GM11168 (cell line): ENCODE results near the gene AGBL5.

ENCODE experiments used
- in situ Hi-C: fragments of 300-500 bp; cut with MboI; formaldehyde crosslinking; loops from one replicate; pipeline ENCODE4 v1.12.0; 2022; ENCODE audit warnings: low sequenced_read_pairs; ENCODE audit not compliant: unreplicated experiment

Gene AGBL5

GRCh38 chr2:27050281-27050995, 1.0 kb upstream of the AGBL5 start:
- in situ Hi-C loops = no loop called here

DNA sequence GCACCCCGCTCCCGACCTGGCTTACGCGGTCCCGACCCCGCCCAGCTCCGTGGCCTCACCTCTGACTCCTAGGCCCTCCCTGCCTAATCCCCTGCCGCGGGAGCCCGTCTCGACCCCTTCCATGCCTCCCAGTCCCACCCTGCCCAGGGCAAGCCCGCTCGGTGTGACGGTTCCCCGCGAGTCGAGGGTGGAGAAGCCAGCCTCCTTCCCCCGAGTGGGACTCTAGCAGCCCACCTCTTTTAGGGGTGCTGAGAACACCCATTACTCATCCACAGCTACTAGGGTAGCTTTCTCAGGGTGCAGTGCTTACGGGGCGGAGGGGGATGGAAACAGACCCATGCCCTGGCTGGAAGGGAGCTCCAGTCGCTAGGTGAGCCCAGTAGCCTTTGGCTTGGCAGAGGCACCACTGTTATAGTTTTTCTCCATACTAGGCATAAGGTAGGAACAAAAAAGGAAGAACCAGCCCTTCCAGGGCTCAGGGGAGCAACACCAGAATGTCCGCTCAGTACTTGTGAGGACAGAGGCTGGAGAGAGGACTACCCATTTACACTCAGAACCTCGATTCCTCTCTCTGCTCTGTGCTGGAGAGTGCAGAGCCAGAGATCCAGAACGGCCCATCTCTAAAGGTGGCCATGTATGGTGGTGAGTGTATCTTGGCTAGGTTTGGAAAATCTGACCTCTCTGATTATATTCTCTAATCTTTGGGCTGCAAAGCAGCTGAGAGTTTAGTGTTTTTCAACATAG, 606 bp downstream of the AGBL5 start:
- in situ Hi-C loops = no loop called here

DNA sequence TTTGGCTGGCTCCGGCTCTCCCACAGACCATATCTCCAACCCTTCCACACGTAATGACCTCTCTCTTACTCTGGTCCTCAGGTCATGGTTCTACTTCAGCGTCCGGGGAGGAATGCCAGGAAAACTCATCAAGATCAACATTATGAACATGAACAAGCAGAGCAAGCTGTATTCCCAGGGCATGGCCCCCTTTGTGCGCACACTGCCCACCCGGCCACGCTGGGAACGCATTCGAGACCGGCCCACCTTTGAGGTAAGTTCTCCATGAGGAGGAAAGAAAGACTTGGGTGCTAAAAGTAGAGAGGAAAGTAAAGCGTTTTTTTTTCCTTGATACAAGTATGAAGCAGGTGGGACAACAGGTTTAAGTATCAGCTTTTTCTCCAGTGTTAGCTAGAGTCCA, 1.9 kb downstream of the AGBL5 start:
- in situ Hi-C loops = no loop called here

DNA sequence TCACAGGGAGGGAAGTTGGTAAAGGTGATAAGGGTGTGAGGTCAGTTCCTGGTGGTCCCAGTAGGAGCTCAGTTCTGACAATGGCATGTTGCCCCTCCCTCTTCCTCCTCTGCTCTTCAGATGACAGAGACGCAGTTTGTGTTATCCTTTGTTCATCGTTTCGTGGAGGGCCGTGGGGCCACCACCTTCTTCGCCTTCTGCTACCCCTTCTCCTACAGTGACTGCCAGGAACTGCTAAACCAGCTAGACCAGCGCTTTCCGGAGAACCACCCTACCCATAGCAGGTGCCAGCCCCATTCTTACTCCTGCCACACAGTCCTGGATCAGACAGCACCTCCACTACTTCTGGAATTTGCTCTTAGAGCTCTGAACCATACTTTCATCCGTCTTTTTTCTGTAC, 2.3 kb downstream of the AGBL5 start:
- in situ Hi-C loops = no loop called here

GRCh38 chr2:27054721-27055120, 3.3 kb downstream of the AGBL5 start:
- in situ Hi-C loops = no loop called here

DNA sequence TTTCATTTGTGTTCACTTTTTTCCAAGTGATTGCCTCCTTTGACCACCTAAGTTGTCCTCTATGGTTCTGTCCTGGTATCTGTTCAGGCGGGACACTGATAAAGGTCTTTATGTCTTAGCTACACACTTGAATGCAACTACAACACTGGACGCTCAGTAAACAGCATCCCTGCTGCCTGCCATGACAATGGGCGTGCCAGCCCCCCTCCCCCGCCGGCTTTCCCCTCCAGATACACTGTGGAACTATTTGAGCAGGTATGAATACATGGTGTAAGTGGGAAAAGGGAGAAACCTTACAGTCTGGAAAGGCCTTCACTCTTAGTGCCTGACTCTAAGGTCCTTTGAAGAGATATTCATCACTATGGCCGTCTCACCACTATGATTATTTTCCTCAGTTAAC, 5.7 kb downstream of the AGBL5 start:
- in situ Hi-C loops = no loop called here

DNA sequence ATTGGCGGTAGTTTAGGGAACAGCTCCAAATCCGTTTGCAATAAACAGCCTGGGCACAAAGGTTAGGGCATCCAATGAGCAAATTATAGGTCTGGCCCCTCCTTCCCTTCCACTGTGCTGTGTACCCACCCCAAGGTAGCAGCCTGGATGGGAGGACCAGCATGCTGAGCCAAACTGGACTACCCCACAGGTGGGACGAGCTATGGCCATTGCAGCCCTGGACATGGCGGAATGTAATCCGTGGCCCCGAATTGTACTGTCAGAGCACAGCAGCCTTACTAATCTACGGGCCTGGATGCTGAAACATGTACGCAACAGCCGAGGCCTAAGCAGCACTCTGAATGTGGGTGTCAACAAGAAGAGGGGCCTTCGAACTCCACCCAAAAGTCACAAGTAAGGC, 6.7 kb downstream of the AGBL5 start:
- in situ Hi-C loops = no loop called here

- in situ Hi-C loops = no loop called here
Measured at GRCh38 chr2:27059141-27059820, 7.8 kb downstream of the AGBL5 start.

DNA sequence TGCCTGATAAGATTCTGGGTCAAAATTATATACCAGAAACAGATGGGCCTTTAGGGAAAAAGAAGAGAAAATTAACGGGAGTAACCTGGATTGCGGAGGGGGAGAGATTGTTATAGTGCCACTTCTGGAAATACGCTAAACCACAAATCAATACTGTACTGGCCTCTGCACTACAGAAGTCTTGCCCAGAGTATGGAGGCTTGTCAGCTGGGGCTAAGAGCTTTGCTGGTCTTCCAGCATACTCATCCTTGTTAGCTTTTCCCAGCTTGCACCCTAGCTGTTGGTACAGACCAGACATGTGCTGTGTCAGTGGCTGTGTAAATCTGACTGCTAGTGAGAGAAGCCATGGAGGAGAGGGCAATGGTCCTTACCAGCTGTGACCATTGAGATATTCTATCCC, 8.9 kb downstream of the AGBL5 start:
- in situ Hi-C loops = no loop called here

- in situ Hi-C loops = no loop called here
Measured at GRCh38 chr2:27065128-27065527, 13.7 kb downstream of the AGBL5 start.

DNA sequence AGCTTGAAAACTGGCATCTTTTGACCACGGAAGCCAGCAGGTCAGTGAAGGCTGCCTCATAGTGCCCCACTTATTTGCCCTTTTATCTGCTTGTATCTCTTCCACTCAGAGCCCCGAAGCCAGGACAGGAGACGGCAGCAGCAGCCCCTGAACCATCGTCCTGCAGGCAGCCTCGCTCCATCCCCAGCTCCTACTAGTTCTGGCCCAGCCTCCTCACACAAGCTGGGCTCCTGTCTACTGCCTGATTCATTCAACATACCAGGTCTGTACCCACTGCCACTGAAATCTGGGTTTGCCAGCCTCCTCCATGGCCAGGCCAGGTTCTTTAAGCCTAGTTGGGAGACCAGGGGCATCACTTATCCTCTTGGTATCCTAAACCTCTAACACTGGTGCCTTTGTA, 15.9 kb downstream of the AGBL5 start:
- in situ Hi-C loops = no loop called here

GRCh38 chr2:27069436-27069835, 18.0 kb downstream of the AGBL5 start:
- in situ Hi-C loops = no loop called here

DNA sequence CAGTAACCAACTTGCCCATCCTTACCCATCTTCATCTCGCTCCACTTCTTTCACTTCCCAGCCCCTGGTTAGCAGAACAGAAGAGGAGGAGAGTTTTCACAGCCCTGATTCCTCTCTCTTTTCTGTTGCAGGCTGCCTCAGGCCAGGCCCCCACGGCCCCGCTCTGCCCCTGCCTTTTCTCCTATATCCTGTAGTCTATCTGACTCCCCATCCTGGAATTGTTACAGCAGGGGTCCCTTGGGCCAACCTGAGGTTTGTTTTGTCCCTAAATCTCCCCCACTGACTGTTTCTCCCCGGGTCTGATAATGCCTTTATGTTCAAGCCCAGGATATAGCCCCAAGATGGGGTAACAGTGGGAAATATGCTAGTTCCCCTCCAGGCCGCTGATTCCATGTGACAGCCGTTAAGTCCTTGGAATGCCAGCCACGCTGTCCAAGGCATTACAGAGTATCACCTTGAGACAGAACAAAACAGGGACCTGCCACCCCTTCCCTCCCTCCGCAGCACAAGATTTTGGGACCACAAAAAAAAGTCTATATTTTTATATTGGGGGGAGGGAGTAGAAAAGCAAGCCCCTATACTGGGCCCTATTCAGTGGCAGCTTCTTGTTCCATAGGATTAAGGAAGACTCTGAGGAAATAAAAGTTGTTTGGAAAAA, 18.6 kb downstream of the AGBL5 start:
- in situ Hi-C loops = no loop called here

DNA sequence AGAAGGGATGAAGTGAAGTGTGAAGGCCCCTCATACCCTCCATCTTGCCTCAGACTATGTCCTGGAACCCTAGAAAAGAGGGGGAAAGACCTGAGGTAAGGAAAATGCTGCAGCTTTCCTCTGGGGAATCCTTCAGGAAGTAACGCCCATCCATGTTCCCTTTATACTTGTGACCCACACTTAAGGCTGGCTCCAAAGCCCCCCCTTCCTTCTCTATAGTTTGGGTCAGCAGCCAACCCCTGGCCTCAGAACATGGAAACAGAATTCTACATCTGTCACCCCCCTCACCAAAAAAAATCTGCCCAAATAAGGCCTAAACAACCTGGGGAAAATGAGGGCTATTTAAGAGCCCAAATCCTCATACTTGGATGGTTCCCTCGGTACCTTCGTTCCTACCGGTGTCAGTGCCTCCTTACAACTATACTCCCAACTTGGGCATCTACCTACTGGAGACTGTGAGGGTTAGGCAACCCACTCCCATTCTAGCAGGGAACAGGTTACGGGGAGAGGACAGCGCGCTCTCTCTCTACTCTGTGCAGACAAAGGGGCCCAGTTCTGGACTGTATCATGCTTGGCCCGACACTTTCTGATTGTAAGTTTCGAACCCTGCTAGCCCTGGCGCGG, 19.3 kb downstream of the AGBL5 start:
- in situ Hi-C loops = no loop called here

DNA sequence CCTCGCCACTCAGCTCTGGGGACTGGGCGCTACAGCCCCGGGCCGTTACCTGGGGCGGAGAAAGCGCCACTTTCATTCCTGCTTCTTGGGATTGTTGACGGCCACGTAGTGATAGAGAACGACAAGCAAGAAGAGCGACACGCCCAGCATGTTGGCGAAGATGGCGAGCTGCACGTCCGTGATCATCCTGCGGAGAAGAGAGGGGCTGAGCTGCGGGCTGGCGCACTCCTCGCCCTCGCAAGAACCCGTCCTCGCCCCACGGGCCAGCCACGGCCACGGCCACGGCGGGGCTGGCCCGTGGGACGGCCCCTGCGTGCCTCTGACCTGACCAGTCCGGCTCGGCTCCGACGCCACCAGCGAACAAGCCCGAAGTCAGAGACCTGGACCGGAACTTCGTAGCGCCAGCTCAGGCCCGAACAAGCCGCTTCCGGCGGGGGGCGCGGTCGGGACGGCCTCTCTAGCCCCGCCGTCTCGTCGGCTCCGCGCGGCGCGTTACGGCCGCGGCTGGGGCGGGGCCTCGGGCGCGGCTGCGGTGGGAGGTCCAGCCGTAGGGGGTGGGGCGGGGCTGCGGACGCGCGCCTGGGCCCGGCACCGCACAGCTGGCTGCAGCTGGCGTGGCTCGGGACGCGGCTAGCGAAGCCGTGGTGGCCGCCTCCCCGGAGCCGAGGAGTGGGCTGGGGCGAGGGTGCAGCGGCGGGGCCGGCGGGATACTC, 20.0 kb downstream of the AGBL5 start, which contains the start of gene OST4:
TSS of gene OST4 (minus strand) at position 378 of the 713 bp plus-strand sequence.
- in situ Hi-C loops = no loop called here

DNA sequence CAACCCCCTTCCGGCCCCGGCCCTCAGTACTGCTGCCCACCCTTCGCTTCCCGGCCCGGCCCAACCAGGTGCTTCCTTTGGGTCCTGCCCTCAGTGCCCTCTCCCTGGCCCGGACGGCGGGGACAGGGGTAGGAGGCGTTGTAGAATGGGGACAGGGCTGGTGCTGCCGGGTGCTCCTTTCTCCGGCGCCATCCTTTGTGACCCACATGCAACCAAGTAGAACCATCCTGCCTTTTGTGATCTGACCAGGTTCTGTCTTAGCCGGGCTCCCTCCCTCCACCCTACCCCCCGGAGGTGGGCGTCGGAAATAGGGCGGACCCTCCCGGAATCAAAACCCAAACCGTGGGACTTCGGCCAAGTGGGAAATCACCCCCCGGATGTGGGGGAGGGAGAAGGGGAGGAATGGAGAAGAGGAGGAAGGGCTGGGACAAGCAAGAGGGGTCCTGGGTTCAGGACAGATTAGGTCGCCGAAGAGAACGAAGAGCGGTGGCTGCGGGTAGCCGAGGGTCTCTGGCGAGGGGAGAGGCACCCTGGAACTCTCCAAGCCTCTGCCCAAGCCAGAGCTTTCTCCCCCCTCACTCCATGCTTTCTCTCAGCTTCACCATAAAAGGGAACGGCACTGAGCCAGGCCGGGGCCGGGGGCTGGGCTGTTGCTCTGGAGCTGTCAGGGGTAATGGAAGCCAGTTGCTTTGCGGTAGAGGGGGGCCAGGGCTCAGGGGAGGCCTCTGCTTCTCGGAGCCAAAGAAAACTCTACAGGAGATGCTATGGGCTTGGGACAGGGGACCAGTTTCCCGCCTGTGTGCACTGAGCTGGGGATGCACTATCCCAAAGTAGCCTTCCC, 20.7 kb downstream of the AGBL5 start:
- in situ Hi-C loops = no loop called here

- in situ Hi-C loops = no loop called here
Measured at GRCh38 chr2:27072920-27073319, 21.5 kb downstream of the AGBL5 start.

- in situ Hi-C loops = no loop called here
Measured at GRCh38 chr2:27073782-27074181, 22.3 kb downstream of the AGBL5 start.
